NK-92 (cell line): Measurements from ENCODE around the gene TRAPPC12.

Experiments
- DNase-seq: peaks from one replicate; lab custom pipeline; 2025; ENCODE audit not compliant: unreplicated experiment; lab: John Stamatoyannopoulos, UW

TRAPPC12 gene

DNA sequence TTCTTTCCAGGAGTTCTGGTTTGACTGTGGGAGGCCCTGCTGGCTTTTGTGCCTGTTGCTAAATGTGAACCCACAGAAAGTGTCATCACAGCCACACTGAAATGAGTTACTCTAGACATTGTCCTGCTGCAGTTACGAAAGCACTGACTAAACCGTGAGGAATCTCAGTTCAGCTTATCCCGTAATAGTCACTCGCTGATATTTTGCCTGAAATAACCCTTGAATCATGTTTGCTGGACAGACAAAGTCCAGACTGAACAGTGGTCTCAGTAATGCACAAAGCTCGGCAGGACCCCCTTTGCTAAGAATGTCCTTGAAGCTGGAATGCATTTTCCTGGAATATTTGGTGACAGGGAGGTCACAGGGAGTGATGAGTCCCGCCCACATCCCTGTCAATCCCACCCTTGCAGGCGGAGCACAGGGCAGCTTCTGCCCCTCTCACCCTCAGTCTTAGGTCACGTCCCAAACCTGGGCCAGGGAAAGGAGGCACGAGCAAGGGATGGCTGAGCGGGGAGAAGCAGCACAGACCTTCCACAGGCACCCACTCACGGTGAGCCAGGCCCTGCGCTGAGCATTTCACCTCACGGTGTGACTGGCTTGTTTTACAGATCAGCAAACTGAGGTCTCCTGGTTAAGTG, 86.5 kb downstream of the TRAPPC12 start:
- DNase-seq: no peak

DNA sequence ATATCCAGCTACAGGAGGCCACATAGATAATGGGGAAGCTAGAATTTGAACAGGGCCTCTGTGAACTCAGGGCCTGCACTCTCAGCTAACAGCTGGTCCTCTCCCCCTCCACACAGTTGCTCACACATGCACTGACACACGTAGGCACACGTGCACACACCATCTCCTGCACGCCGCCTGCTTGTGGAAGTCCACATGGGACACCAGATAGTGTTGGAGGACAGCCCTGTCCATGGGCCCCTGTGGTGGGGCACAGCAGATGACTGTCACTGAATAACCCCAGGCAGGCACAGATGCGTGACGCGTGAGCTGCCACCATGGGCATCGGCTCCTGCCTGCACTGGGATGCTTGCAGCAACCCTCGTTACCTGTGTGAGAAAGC, 87.0 kb downstream of the TRAPPC12 start:
- DNase-seq: no peak

DNA sequence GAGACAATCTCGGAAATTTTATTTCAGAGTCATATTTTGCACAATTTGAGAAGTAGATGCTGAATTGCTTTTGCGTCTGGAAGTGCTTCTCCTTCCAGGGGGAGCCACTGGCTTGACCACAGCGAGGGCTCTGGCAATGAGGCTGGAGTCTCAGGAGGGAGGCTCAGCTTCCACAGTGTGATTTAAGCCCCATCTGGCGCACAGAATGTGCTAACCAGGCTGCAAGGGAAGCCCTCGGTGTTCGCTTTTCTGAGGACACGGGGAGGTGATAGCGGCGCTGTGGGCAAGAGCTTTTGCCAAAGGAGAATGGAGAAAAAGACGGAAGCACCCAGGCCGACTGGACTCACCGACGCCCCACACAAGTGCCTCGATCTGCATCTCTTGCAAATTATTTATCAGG, 87.5 kb downstream of the TRAPPC12 start:
- no peak for DNase-seq

DNA sequence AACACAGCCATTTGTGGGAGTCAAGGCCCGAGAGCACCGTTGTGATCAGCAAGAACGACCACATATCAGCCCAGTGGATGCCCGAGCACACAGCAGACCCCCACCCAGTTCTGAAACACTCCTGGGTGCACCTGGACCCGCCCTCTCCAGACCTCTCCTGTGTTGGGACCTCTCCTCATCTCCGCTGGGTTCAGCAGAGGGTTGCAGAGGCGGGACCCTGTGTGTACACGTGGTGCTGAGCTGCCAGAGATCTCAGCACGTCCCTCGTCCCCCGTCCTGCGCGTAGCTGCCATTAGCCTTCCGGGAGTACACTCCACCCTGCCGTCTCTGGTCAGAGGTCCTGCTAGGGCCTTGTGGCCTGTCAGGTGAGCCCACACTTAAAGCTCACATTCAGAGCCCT, 88.2 kb downstream of the TRAPPC12 start:
- no peak for DNase-seq

DNA sequence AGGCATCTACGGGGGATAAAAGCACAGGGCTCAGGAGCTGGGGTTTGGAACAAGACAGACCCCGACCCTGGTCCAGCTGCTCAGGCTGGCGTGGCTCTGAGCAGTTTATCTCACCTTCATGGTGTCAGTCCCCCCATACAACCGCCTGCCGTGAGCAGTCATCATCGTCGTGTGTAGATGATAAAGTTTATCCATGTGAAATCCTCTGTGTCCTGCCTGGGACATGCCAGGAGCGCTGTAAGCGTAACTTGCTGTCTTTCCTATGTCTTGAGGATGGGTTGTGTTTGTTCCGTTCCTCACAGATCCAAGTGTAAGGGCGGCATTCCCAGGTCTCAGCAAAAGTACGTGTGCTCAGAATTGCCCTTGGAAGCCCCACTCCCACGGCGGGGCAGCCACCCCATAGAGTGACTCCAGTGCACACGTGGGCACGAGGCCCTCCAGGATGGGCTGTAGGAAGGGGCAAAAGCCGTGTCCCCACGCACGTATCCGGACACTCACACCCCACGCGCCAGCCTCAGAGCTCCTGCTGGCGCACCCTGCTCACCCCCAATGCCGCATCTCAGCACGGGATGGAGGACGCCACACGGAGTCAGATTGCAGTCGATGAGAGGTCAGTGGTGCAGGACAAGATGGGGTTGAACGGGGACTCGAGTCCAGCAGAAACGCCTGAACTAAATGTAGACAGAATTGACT, 88.9 kb downstream of the TRAPPC12 start:
- no peak for DNase-seq

DNA sequence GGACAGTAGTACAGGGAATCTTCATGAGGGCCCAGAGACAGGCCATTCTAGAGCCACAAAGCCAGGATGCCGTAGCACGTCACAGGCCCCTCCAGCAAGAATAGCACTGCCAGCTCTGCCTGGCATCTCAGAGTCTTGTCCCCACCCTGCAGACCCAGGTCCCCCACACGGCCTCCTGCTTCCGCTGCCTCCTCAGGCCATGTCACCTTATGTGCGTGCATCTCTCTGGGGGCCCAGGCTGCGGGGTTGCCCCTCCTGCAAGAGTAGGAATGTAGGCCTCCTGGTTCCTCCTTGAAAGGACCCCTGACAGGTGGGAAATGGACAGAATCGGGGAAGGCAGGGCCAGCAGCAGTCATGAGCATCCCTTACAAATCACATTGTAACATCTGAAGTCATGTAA, 90.0 kb downstream of the TRAPPC12 start:
- DNase-seq: no peak

DNA sequence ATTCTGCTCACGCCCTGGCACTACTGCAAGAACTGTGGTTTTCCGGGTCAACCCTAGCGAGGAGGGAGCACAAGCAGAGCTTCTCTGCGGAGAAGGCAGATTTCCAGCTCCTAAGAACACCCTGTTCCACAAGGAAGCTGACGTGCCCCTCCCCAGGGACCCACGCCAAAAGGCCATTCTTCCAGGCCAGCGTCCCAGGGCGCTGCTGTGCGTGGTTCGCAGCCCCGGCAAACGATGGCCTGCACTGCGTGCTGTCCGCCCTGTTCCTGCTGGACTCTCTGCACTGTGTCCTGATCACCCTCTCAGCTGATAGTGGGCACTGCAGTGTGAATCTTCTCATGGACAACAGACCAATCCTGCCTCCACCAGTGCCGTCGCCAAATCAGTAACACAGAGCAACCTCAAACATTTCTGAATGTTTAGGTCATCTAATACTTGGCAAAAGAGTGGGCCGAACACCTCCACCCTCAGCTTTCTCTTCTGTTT, 90.7 kb downstream of the TRAPPC12 start:
- no peak for DNase-seq

DNA sequence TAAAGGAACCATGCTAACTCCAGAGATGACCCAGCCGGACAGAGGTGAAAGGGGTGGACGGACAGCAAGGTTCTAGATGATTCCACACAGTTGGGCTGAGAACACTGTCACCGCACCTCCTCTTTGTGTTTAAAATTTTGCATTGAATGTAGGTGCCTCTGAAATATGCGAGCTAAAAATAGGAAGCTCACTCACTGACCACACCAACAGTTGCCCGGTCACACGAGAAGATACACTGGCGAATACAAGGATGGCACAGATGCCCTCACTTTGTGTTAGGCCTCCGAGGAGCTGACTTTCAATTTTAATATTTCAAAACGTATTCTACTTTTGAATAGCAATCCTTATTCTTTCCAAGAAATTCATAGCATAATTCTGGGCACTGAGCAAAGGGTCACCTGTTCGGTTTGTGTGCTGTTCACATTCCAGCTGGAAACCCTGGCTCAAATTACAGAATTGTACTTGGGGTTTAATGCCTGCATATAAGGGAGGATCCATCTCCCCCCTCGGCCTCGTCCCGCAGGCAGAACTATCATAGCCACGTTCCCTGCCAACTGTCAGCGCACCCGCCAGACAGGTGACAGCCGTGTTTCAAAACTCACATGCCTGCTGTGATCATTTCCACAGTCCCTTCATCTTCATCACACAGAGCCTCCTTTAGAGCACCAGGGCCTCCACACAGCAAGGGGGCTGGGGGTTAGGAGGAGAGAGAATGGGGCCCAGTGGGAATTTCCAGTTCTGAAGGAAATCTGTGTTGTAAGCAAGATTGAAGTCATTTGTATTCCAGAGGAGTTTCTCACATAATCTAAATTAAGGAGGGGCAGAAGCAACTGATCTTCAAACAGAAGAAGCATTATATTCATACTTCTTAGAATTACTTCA, 91.6 kb downstream of the TRAPPC12 start:
- DNase-seq: no peak

DNA sequence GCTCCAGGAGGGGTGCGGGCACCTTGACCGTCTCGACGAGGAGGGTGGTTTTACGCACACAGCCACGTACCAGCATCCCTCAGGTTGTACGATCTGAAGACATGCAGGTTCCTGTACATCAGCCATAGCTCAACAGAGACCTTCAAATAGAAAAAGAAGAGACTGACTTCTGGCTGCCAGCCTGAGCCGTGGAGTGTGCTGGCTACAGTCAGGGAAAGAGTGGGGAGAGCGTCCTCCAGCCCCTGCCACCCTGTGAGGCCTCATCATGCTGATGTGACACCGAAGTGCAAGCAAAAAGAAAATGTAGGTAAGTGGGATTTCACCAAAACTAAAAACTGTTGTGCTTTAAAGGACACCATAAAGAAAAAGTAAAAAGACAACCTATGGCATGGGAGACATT, 92.8 kb downstream of the TRAPPC12 start:
- DNase-seq: no peak

DNA sequence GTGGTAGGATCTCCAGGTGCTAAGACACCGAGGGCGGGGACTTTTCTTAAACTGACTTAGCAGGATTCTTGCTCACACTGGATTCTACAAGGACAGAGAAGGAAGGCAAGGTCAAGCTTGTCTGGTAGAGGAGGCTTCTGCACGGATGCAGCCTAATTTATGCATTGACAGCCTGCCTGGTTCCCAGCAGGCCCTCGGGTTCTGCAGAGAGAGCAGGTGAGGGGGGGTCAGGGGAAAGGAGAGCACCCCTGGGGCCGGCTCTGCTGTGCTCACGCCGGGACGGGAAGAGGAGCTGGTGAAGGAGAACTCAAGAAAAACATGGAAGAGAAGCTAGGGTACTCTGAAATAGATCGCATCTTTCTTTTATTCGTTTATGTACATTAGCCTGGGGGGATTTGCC, 93.5 kb downstream of the TRAPPC12 start:
- no peak for DNase-seq

DNA sequence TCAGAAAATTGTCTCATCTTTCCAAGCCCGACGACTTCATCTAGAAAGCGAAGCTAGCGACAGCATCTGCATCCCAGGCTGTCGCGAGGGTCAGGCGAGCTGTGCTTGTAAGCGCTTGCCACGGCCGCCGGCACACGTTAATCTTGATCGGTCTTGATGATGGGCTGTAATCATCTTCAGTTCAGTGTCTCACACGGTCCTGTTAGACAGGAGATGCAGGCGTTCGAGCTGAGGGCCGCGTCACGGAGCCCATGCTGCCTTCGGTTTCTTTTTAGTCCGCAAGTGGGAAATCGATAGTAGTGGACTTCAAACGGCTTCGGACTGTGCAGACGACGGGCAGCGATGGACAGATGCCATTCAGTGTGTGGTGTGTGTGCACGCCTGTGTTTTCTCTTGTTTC, 96.3 kb downstream of the TRAPPC12 start:
- no peak for DNase-seq

DNA sequence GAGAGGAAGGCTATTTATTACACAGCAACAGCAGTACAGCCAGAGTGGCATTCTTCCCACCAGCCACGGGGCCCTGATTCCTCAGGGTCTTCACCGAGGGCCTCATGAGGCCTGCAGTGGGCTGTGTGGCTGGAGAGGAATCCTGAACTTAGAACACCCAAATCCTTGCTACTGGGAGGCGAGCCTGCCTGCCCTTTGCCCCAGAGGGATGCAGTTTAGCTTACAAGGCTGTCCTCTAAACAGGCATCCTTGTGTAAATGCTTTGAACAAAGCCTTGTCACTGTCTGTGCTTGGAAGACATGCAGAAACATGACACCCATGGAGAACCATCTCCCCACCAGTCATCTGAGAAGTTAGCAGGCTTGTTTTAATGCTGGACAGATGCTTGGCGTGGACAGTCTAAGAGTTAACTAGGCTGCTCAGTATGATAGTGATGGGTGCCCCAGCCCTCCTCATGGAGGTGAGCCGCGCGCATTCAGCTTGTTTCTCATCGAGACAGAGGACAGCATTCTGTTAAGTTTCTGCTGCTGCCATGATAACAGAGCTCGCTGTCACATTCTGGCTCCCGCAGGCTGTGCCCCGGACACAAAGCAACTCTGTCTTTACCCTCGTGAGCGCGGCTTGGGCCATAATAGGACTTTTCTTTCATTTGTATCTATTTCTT, 97.0 kb downstream of the TRAPPC12 start:
- no peak for DNase-seq

DNA sequence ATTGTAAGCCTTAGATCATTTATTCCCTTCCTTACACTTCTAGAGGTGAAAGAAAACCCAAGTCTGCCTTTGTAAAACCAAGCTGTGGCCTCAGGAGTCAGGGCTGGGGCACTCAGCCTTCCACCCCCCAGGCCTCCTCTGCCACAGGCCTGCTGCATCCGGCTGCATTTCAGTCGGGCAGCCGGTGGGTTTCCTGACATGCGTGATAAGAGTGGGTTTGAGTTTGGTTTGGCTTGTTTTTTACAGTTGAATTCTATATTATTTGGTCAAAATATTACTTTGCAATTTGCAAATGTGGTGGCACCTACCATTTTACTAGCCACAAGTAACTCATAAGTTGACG, 97.5 kb downstream of the TRAPPC12 start:
- no peak for DNase-seq

DNA sequence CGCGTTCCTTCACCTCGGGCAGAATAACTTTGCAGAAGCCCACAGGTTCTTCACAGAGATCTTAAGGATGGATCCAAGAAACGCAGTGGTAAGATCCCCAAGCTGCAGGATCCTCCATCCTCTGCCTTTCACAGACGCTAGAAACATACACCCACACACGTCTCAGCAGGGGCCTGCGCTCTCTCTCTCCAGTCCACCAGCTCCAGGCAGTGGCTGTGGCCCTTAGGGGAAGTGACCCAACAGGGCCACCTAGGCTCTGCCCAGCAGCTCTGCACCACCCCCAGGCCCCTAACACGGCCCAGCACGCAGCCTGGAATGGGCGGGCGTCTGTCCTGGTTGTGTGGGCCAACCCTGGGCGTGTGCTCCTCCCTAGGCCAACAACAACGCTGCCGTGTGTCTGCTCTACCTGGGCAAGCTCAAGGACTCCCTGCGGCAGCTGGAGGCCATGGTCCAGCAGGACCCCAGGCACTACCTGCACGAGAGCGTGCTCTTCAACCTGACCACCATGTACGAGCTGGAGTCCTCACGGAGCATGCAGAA, 99.4 kb downstream of the TRAPPC12 start:
- no peak for DNase-seq

DNA sequence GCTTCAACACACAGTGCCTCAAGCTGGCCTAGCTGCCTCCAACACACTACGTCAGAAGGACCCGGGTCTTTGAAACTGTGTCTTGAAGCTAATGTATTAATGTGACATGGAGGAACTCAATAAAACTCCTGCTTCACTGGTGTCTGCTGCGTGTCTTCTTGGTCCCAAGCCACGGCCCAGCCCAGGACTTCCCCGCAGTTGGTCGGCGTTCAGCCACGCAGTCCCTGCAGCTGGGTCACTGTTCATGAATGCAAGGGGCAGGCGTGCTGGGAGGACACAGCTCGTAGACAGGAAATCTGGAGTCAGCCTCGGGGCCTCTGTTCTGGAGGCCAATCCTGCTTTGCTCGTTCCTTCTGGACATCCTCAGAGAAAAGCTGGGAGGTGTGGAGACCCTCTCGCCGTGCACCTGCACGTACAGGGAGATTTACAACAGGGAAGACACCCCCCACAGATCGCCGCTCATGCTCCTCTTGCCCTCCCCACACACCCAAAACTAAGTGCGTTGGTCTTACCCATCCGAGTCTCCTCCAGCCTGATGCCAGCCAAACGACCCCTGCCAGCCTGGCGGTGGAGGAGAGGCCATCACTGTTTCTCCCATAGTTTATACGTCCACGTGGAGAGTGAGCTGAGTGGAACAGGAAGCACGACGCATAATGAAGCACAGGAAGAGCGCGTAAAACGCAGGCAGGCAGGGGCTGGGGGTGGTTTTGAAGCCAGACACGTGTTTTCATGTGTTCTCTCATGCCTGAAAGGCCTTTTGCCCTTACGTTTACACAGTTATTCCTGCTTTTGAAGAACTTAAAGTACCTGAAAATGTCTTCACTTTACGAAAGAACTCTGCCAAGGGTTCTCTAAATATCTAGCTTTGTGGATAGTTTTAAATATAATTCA, 100.2 kb downstream of the TRAPPC12 start:
- no peak for DNase-seq

DNA sequence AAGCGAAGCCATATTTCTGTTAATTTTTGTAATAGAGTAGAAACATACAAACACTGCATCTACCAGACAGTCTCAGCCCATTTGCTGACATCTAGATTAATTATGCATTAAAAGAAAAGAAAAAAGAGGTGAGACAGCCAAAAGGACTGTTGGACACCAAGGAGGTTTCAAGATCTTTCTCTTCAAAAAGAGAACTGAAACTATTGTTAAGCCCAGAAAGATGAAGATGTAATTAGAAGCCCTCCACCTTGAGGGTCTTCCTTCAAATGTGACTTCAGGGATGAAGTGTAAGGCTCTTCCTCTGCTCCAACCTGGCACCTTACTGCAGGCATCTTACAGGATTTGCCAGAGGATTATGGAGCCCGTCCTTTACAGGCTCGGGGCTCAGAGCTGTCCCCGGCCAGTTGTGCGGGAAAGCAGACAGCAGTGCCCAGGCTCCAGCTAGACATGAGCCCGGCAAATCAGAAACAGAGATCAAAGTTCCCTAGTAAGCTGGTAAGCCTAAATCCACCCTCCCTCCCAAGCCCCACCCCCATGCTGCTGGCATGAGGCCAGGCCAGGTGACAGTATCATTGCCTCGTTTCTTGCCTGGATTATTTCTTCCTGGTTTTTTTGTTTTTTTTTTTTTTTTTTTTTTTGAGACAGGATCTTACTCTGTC, 101.0 kb downstream of the TRAPPC12 start:
- DNase-seq: no peak

DNA sequence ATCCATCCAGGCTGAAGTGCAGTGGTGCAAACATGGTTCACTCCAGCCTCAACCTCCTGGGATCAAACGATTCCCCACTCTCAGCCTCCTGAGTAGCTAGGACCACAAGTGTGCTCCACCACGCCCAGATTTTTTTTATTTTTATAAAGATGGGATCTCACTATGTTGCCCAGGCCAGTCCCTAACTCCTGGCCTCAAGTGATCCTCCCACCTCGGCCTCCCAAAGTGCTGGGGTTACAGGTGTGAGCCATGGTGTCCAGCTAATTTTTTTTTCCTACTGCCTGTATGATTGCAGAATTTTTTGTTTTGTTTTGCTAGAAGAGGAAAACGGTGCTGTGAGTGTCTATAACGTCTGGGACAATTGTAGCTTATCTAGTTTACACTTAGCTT, 101.5 kb downstream of the TRAPPC12 start:
- no peak for DNase-seq

DNA sequence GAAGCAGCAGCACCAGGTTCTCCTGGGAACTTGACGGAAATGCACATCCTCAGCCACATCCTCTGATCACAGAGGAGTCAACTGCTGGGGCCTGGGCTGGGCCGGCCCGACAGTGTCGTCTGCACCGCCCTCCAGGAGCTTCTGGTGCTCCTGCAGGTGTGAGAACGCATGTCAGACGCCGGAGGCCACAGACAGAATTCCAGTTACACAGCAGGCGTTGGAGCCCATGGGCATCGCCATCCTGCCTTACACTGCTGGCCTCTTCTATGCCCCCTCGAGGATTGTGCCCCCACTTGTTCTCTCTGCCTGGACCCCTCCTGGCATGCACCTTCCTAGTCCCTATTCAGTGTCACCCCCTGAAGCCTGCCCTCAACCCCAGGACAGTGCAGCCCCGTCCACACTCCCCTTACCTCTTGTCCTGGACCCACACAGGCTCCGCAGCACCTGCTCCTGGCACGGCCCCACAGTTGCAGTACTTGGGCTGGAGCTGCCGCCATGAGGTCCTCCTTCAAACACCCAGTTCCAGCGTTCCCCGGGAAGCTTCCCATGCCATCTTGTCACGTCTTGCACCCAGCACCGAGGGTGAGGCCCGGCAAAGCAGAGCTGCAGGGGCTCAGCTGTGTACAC, 102.4 kb downstream of the TRAPPC12 start:
- no peak for DNase-seq

DNA sequence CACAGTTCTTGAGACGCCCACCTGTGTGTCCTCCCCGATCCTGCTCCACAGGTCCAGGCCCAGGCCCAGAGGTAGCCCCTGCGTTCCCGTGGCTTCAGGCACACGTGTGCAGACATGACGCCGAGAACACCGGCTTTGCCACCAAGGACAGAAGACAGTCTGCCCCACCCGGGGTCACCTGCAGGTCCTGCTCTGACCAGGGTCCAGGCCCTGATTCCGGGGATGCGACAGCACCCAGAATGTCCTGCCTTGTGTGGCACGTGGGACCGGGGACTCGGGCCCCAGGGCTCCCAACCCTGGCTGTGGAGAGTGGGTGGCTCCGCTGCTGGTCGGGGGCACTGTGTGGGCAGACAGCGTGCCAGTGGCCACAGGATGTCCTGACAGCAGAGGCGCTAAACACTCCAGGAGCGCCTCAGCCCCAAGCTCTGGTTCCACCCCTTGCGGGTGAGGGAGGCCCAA, 102.9 kb downstream of the TRAPPC12 start:
- no peak for DNase-seq
